Measurements from ENCODE around the gene HS3ST4.

The HS3ST4 gene

GRCh38 chr16:26177438-26177837 is 485.7 kb downstream of the HS3ST4 start:
- H3K9ac ChIP-seq (ENCODE audit: low read depth, low read length) = no peak overlapping the region
- no peaks in the 10 kb centered on the region for H3K4me1 ChIP-seq (ENCODE audit: insufficient read depth, low read length)
- H3K27ac ChIP-seq (ENCODE audit: low read length) = no peak overlapping the region
- no peak overlapping the region for H2AFZ ChIP-seq (ENCODE audit: low read depth, low read length)
- H3K36me3 ChIP-seq (ENCODE audit: insufficient read depth, low read length) = no peaks in the 10 kb centered on the region
- DNase-seq (no peak), ATAC-seq (ENCODE audit: insufficient read depth, low read depth) (no peak)
- no peak overlapping the region for H3K4me2 ChIP-seq (ENCODE audit: insufficient read depth, low read length)
- no peaks in the 10 kb centered on the region for H3K27me3 ChIP-seq (ENCODE audit: insufficient read depth, low read length, poor library complexity)
- H4K20me1 ChIP-seq (ENCODE audit: insufficient read depth, low read length) = no peaks in the 10 kb centered on the region
- H3K9me3 ChIP-seq (ENCODE audit: insufficient read depth, low read length, severe bottlenecking) = no peaks in the 10 kb centered on the region
- H3K79me2 ChIP-seq (ENCODE audit: insufficient read depth, low read length) = no peaks in the 10 kb centered on the region
- H3K4me3 ChIP-seq (ENCODE audit: low read depth in 1 of 2, low read length in 2 of 2) = no peak overlapping the region
- TF ChIP-seq CTCF (IDR thresholded peaks at IDR 0.05; ENCODE audit: borderline replicate concordance, extremely low read depth, low read length, poor library complexity, severe bottlenecking) (no peak), EZH2 (IDR thresholded peaks at IDR 0.05; ENCODE audit: borderline replicate concordance, low read depth, low read length, severe bottlenecking) (no peak)

- Histone ChIP-seq H3K27me3 (ENCODE audit: insufficient read depth, low read length, poor library complexity) (no peaks in the 10 kb centered on the region), H3K9me3 (ENCODE audit: insufficient read depth, low read length, severe bottlenecking) (no peaks in the 10 kb centered on the region), H2AFZ (ENCODE audit: low read depth, low read length) (no peak overlapping the region), H3K9ac (ENCODE audit: low read depth, low read length) (no peak overlapping the region), H4K20me1 (ENCODE audit: insufficient read depth, low read length) (no peaks in the 10 kb centered on the region), H3K4me3 (ENCODE audit: low read depth in 1 of 2, low read length in 2 of 2) (no peak overlapping the region), H3K36me3 (ENCODE audit: insufficient read depth, low read length) (no peaks in the 10 kb centered on the region), H3K4me1 (ENCODE audit: insufficient read depth, low read length) (no peaks in the 10 kb centered on the region), H3K27ac (ENCODE audit: low read length) (no peak overlapping the region), H3K79me2 (ENCODE audit: insufficient read depth, low read length) (no peaks in the 10 kb centered on the region), H3K4me2 (ENCODE audit: insufficient read depth, low read length) (no peak overlapping the region)
- TF ChIP-seq EZH2 (IDR thresholded peaks at IDR 0.05; ENCODE audit: borderline replicate concordance, low read depth, low read length, severe bottlenecking) = no peak
- TF ChIP-seq CTCF (IDR thresholded peaks at IDR 0.05; ENCODE audit: borderline replicate concordance, extremely low read depth, low read length, poor library complexity, severe bottlenecking) = no peak
- DNase-seq (no peak), ATAC-seq (ENCODE audit: insufficient read depth, low read depth) (no peak)
These were observed 486.5 kb downstream of the HS3ST4 start for GRCh38 chr16:26178298-26178697.

- H3K36me3 ChIP-seq (ENCODE audit: insufficient read depth, low read length) = no peaks in the 10 kb centered on the region
- DNase-seq (no peak), ATAC-seq (ENCODE audit: insufficient read depth, low read depth) (no peak)
- TF ChIP-seq CTCF (IDR thresholded peaks at IDR 0.05; ENCODE audit: borderline replicate concordance, extremely low read depth, low read length, poor library complexity, severe bottlenecking) = no peak
- TF ChIP-seq EZH2 (IDR thresholded peaks at IDR 0.05; ENCODE audit: borderline replicate concordance, low read depth, low read length, severe bottlenecking) = no peak
- peaks cover 22% of the 10 kb centered on the region for H3K27me3 ChIP-seq (ENCODE audit: insufficient read depth, low read length, poor library complexity)
- no peaks in the 10 kb centered on the region for H3K9me3 ChIP-seq (ENCODE audit: insufficient read depth, low read length, severe bottlenecking)
- H3K4me1 ChIP-seq (ENCODE audit: insufficient read depth, low read length) = no peaks in the 10 kb centered on the region
- no peak overlapping the region for H3K27ac ChIP-seq (ENCODE audit: low read length)
- H3K9ac ChIP-seq (ENCODE audit: low read depth, low read length) = no peak overlapping the region
- H3K79me2 ChIP-seq (ENCODE audit: insufficient read depth, low read length) = no peaks in the 10 kb centered on the region
- no peak overlapping the region for H3K4me3 ChIP-seq (ENCODE audit: low read depth in 1 of 2, low read length in 2 of 2)
- H3K4me2 ChIP-seq (ENCODE audit: insufficient read depth, low read length) = no peak overlapping the region
- H2AFZ ChIP-seq (ENCODE audit: low read depth, low read length) = no peak overlapping the region
- no peaks in the 10 kb centered on the region for H4K20me1 ChIP-seq (ENCODE audit: insufficient read depth, low read length)
These were observed 494.4 kb downstream of the HS3ST4 start for GRCh38 chr16:26186091-26186615.
